Tibial artery (tissue), 4 donors: ENCODE results near the gene COLGALT1.

Experiments
- DNase-seq, 2 donors: peaks; one replicate each; pipeline ENCODE4 v3.0.0-alpha.2; 2019
- H3K27ac ChIP-seq, 2 donors: fragments of 200-600 bp; sonication (generic) in 1 of 2; 1 replicate in 1 of 2; 2 replicates in 1 of 2; pipeline ENCODE4 v1.5.1; 2018 to 2019; ENCODE audit warnings: mild to moderate bottlenecking in 1 of 2
- H3K27me3 ChIP-seq, 2 donors: fragments of 200-600 bp; sonication (generic) in 1 of 2; one replicate each; pipeline versions ENCODE4 v1.5.1 to v1.6.0; 2016 to 2019
- H3K36me3 ChIP-seq, 3 donors: fragments of 200-600 bp; sonication (generic) in 2 of 3; one replicate each; pipeline ENCODE4 v1.5.1; 2016 to 2019; ENCODE audit warnings: mild to moderate bottlenecking in 2 of 3
- H3K4me1 ChIP-seq, 4 donors: fragments of 200-600 bp; sonication (generic) in 2 of 4; 1 replicate in 3 of 4; 2 replicates in 1 of 4; pipeline ENCODE4 v1.5.1; 2016 to 2019
- H3K4me3 ChIP-seq, 2 donors: fragments of 200-600 bp; sonication (generic) in 1 of 2; 1 replicate in 1 of 2; 2 replicates in 1 of 2; pipeline ENCODE4 v1.5.1; 2018 to 2019; ENCODE audit warnings: mild to moderate bottlenecking in 2 of 2
- H3K9me3 ChIP-seq, 3 donors: fragments of 200-600 bp; sonication (generic) in 1 of 3; one replicate each; pipeline ENCODE4 v1.5.1; 2016 to 2019
- CTCF ChIP-seq, 2 experiments: fragments of 200-600 bp in 1 of 2; fragments of 450-650 bp in 1 of 2; IDR thresholded peaks; one replicate each; pipeline ENCODE4 v1.5.1; 2017 to 2019; ENCODE audit warnings: antibody characterized with exemption in 2 of 2, mild to moderate bottlenecking in 1 of 2, moderate library complexity in 1 of 2
- intact Hi-C: fragments of 100-400 bp; cut with DNase I; formaldehyde crosslinking; loops from one replicate; pipeline ENCODE4 v1.15.0; 2023; ENCODE audit warnings: low total_unique reads

The COLGALT1 gene

GRCh38 chr19:17623224-17623935 is 67.9 kb downstream of the COLGALT1 start:
- no peaks in the 10 kb centered on the region for H3K4me1 ChIP-seq
- no peak overlapping the region for H3K4me3 ChIP-seq
- H3K27ac ChIP-seq, result no peak overlapping the region
- peaks cover 0 to 15% of the 10 kb centered on the region in 2 donors for H3K27me3 ChIP-seq
- no peak for DNase-seq
- H3K36me3 ChIP-seq, result peaks cover 0 to 5% (median 0%) of the 10 kb centered on the region in 3 donors
- intact Hi-C loops, result no loop called here
- TF ChIP-seq CTCF (IDR thresholded peaks at IDR 0.05), result no peak
- peaks cover 0 to 12% (median 10%) of the 10 kb centered on the region in 3 donors for H3K9me3 ChIP-seq

- intact Hi-C loops, result no loop called here
- TF ChIP-seq CTCF (IDR thresholded peaks at IDR 0.05), result no peak
- no peak for DNase-seq
- H3K4me3 ChIP-seq, result no peak overlapping the region
- H3K9me3 ChIP-seq, result peaks cover 0 to 12% (median 10%) of the 10 kb centered on the region in 3 donors
- peaks cover 0 to 8% of the 10 kb centered on the region in 2 donors for H3K27me3 ChIP-seq
- H3K27ac ChIP-seq, result no peak overlapping the region
- peaks cover 0 to 5% (median 0%) of the 10 kb centered on the region in 3 donors for H3K36me3 ChIP-seq
- H3K4me1 ChIP-seq, result no peaks in the 10 kb centered on the region
These were observed 69.0 kb downstream of the COLGALT1 start for GRCh38 chr19:17624314-17624991.

- no peak for DNase-seq
- intact Hi-C loops, result no loop called here
- Histone ChIP-seq H3K4me1 (no peaks in the 10 kb centered on the region), H3K27ac (no peak overlapping the region), H3K36me3 (peaks cover 0 to 5% (median 0%) of the 10 kb centered on the region in 3 donors), H3K4me3 (no peak overlapping the region), H3K9me3 (peaks cover 0 to 12% (median 10%) of the 10 kb centered on the region in 3 donors), H3K27me3 (peaks cover 0 to 4% of the 10 kb centered on the region in 2 donors)
- no peak for TF ChIP-seq CTCF (IDR thresholded peaks at IDR 0.05)
These were observed 69.6 kb downstream of the COLGALT1 start for GRCh38 chr19:17625043-17625442.

- no peak for TF ChIP-seq CTCF (IDR thresholded peaks at IDR 0.05)
- Histone ChIP-seq H3K4me3 (no peak overlapping the region), H3K27me3 (no peaks in the 10 kb centered on the region), H3K27ac (no peak overlapping the region), H3K36me3 (peaks cover 0 to 5% (median 0%) of the 10 kb centered on the region in 3 donors), H3K9me3 (peaks cover 0 to 12% (median 10%) of the 10 kb centered on the region in 3 donors), H3K4me1 (no peaks in the 10 kb centered on the region)
- intact Hi-C loops, result no loop called here
- no peak for DNase-seq
These were observed 70.5 kb downstream of the COLGALT1 start for GRCh38 chr19:17625980-17626379.

- Histone ChIP-seq H3K36me3 (peaks cover 0 to 4% (median 0%) of the 10 kb centered on the region in 3 donors), H3K4me3 (no peak overlapping the region), H3K27ac (no peak overlapping the region), H3K4me1 (no peaks in the 10 kb centered on the region), H3K27me3 (no peaks in the 10 kb centered on the region), H3K9me3 (peaks cover 0 to 7% (median 6%) of the 10 kb centered on the region in 3 donors)
- TF ChIP-seq CTCF (IDR thresholded peaks at IDR 0.05), result no peak
- no peak for DNase-seq
- intact Hi-C loops, result no loop called here
These were observed 71.1 kb downstream of the COLGALT1 start for GRCh38 chr19:17626456-17627015.
